AG10803 (cell line): ENCODE results near the gene TACSTD2.
"Not testable (repeated sequence)": the region's sequence is repeated elsewhere in the genome, so short reads cannot be mapped to it uniquely, and the experiment has no call there.

Experiments
- DNase-seq: peaks from one replicate; pipeline ENCODE4 v3.0.0; 2010; ENCODE audit warnings: low read depth
- H3K4me3 ChIP-seq: 2 replicates; pipeline ENCODE4 v1.5.1; 2011; ENCODE audit warnings: mild to moderate bottlenecking, low read length, control low read depth
- TF ChIP-seq, protein P1 (sequence below): conservative IDR thresholded peaks from 2 replicates; pipeline ENCODE4 v1.5.1; 2011; ENCODE audit warnings: mild to moderate bottlenecking, low read length, control low read depth, inconsistent platforms

Gene TACSTD2

DNA sequence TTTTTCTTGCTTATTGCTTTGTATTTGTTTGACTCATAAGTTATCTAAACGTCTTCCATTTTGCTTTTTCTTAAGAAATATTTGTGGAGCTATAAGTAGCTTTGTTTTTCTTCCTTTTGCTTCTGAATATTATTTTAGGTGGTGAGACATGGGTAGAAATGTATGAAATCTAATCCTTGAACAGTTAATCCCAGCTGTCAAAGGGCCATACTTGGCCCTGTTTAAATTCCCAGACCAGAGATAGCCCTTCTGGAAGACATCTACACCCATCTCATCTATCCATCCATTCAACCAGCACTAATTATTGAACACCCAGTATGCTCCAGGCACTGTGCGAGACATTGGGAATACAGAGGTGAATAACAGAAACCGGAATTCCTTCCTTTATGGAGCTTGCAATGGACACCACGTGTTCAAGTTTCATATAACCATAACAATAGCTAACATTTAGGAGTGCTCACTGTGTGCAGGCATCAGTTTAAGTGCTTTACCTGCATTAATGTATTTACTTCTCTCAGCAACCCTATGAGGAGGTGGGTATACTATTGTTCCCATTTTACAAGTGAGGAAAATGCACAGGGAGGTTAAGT is 8.7 kb downstream of the TACSTD2 start:
- TF ChIP-seq, protein P1, sequence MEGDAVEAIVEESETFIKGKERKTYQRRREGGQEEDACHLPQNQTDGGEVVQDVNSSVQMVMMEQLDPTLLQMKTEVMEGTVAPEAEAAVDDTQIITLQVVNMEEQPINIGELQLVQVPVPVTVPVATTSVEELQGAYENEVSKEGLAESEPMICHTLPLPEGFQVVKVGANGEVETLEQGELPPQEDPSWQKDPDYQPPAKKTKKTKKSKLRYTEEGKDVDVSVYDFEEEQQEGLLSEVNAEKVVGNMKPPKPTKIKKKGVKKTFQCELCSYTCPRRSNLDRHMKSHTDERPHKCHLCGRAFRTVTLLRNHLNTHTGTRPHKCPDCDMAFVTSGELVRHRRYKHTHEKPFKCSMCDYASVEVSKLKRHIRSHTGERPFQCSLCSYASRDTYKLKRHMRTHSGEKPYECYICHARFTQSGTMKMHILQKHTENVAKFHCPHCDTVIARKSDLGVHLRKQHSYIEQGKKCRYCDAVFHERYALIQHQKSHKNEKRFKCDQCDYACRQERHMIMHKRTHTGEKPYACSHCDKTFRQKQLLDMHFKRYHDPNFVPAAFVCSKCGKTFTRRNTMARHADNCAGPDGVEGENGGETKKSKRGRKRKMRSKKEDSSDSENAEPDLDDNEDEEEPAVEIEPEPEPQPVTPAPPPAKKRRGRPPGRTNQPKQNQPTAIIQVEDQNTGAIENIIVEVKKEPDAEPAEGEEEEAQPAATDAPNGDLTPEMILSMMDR, result no peak
- no peak for DNase-seq
- no peak overlapping the region for H3K4me3 ChIP-seq

DNA sequence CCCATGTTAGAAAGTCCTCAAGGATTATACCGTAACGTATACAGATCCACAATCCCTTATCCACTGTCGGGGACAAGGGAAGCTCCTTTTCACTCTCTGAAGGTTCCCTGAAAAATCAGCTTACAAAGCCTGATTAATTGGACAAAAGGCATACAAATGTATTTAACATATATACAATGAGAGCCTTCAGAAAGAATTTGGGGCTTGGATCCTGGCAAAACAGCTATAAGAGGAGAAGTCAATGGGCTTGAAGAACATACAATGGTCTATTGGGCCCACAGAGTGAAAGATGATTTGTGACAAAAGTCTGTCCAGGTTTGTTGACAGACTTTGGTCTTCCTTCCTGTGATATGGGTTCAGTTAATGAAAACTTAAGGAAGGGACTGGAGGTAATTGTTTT is 10.7 kb downstream of the TACSTD2 start:
- DNase-seq, result no peak
- no peak overlapping the region for H3K4me3 ChIP-seq
- TF ChIP-seq, protein P1, result no peak

DNA sequence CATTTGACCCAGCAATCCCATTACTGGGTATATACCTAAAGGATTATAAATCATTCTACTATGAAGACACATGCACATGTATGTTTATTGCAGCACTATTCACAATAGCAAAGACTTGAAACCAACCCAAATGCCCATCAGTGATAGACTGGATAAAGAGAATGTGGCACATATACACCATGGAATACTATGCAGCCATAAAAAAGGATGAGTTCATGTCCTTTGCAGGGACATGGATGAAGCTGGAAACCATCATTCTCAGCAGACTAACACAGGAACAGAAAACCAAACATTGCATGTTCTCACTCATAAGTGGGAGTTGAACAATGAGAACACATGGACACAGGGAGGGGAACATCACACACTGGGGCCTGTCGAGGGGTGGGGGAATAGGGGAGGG is 13.3 kb downstream of the TACSTD2 start:
- not testable (repeated sequence) for H3K4me3 ChIP-seq, DNase-seq

DNA sequence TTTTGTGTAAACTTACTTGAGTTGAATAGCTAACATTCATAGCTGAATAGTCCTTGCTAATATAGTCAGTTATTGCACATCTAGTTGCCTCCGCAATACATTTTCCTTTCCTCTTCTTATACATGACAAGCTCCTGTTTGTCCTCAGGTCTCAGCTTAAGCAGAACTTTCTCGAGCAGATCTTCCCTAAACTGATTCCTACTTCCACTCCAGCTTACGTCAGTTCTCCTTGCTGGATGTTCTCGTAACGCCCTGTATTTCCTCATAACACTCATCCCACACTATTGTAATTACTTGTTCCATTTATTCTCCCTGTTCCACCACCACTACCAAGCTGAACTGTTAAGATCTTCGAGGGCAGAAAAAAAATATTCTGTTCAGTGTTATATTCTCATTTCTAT is 15.4 kb downstream of the TACSTD2 start:
- TF ChIP-seq, protein P1, result no peak
- no peak for DNase-seq
- H3K4me3 ChIP-seq, result no peak overlapping the region

DNA sequence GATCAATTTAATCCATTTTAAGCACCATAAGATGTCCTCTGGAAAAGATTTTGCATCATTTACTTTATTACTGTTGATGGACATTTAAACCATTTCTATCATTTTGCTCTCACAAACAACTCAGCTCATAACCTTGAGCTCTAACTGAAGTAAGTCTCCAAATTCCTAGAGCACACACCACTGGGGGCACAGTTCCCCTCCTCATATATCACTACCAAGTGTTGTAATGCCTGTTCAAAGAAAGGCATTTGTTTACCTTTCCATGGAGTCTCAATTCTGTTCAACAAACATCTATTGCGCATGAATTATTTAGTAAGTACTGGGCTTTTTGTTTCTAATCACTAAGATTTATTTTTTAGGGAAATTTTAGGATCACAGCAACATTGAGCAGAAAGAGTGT is 21.7 kb downstream of the TACSTD2 start:
- no peak overlapping the region for H3K4me3 ChIP-seq
- TF ChIP-seq, protein P1, result no peak
- no peak for DNase-seq

DNA sequence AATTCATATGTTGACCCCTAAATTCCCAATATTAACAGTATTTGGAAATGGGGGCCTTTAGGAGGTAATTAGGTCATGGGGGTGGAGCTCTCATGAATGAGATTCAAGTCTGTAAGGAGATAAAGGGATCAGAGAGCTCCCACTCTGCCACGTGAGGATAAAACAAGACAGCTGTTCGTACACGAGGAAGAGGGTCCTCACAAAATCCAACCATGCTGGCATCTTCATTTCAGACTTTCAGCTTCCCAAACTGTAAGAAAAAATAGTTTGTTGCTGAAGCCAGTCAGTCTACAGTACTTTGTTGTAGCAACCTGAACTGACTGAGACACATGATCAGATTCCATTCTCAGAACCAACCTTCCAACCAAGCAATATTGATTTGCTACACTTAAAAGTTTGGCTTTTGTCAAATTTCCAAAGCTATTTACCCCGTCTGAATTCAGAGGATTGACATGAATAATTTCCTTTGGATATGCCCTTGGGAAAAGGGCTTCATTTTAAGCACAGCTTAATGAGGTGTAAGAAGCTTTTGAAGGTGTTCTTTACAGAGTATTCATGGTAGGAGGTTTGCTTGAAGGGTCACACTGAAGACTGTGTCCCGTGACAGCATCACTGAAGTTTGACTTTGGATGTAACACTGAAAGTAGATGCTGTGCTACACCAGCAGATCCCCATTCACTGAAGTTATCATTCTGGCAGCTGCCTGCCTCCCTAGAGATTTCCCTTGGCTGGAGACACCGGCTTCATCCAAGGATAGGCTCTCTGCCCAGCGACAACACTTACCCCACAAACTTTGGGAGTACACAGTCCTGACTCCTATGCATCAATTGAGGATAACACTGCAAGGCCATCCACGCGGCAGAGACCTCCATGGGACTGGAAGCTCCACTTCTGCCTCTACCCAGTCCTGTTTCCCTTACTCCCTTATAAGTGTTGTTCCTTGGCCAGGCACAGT is 25.6 kb downstream of the TACSTD2 start:
- no peak for DNase-seq
- no peak overlapping the region for H3K4me3 ChIP-seq
- TF ChIP-seq, protein P1, result no peak

DNA sequence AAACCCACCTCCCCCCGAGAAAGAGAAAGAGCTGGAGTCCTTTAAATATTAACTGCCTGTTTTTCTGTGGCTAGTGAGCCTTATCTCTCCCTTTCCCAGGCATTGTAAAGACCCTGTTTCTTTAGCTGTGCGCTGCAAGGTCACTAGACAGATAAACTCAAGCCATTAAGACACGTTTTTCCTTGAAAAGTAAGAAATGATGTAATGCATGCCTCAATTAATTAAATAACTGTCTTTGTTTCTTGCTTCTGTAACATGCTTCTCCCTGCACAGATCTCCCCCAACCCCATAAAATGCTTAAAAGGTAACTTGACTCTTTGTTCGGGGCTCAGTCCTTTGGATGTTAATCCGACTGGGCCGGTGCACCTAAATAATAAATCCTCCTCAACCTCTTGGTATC is 27.8 kb downstream of the TACSTD2 start:
- not testable (repeated sequence) for H3K4me3 ChIP-seq, DNase-seq

DNA sequence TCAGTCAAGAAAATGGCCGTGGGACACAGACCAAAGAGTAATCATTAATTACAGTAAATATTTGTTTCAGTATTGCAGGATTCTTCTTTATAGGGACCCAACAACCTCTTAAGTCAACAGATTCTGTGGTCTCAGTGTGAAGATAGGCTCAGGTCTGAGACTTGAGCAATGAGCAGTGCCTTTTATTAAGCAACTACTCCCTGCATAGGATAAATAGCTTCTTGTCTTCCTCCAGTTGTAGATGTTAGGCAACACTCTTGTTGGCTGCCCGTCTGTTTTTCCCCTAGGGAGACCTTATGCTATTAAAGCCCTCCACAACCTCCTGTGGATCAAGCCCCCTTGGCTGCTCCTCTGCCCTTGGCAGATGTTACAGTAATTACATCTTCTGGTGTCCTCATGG is 28.7 kb downstream of the TACSTD2 start:
- TF ChIP-seq, protein P1, result no peak
- no peak for DNase-seq
- H3K4me3 ChIP-seq, result no peak overlapping the region
